Measurements from ENCODE around the gene TNNT2.

The TNNT2 gene

DNA sequence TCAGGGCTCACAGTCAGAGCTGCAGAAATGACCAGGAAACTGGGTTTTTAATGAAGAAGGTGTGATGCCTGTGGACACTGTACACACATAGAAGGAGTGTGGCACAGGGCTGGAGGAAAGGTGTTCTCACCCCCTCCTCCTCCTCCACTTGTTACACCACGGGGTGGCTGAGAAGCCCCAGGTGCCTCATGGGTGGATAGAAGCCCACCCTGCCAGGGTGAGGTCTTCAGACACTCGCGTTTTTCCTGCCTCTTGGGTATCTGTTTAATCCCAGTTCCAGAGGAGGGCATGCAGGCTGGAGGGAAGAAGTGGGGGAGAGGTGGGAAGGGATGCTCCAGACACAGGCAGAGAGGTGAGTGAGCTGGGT is 31.3 kb upstream of the TNNT2 start:
- no peak for FAIRE-seq
- TF ChIP-seq, protein P1, sequence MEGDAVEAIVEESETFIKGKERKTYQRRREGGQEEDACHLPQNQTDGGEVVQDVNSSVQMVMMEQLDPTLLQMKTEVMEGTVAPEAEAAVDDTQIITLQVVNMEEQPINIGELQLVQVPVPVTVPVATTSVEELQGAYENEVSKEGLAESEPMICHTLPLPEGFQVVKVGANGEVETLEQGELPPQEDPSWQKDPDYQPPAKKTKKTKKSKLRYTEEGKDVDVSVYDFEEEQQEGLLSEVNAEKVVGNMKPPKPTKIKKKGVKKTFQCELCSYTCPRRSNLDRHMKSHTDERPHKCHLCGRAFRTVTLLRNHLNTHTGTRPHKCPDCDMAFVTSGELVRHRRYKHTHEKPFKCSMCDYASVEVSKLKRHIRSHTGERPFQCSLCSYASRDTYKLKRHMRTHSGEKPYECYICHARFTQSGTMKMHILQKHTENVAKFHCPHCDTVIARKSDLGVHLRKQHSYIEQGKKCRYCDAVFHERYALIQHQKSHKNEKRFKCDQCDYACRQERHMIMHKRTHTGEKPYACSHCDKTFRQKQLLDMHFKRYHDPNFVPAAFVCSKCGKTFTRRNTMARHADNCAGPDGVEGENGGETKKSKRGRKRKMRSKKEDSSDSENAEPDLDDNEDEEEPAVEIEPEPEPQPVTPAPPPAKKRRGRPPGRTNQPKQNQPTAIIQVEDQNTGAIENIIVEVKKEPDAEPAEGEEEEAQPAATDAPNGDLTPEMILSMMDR (IDR thresholded peaks at IDR 0.05; ENCODE audit: insufficient read depth, missing control alignments): no peak
- no peak for DNase-seq (ENCODE audit: insufficient read length, low spot score)

DNA sequence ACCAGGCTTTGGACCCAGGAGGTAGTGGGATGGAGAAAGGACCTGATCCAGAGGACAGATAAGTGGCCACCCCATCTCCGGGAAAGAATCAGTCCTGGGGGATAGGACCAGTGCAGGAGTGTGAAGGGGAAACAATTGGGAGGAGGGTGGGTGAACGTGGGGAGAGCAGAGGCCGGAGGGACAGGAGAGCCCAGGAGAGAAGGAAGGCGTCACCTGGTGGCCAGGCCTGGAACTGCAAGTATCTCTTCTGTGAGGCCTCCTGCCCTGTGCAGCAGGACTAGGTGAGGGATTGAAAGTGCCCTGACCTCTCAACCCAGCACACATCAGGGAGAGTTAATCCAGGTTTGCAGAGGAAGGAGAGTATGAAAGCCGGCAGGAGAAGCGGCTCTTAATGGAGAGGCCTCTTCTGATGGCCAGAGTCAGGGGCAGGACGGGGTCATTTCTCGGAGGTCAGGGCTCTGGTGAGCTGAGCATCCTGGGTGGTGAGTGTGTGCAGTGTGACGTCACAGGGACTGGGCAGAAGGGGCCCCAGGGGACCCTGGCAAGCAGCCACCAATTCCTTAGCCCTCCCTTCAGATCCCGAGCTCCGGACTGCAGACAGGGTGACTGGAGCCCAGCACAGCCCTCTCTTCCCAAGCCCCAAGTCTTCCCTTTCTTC is 30.8 kb upstream of the TNNT2 start:
- DNase-seq (ENCODE audit: insufficient read length, low spot score): peak; percentile 98
- TF ChIP-seq, protein P1 (IDR thresholded peaks at IDR 0.05; ENCODE audit: insufficient read depth, missing control alignments): peak; percentile 96
- FAIRE-seq: peak; percentile 51

DNA sequence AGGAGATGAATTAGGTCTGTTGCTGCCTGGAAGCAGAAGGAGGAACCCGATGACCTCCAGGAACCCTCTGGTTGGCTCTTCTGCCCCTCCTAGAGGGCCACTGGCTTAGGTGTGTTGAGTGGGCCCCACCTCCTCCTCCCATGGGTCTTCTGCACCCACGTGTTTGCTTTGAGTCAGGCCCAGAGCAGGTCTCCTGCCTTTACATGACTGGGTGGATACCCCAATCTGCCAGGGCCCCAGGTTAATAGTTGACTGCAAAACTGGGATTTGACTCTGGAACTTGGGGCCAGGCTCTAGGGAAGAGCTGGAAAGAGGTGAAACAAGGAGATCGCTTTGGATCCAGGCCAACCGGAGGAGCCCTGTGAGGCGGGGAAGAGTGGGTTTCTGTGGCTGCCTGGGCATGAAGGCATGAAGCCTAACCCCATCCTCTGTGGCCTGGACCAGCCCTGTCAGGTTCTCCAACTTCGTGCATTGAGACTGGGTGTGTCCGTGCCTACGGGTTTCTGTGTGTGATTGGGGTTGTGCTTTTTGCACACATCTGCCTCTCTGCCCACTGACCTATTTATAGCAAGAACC is 29.4 kb upstream of the TNNT2 start:
- TF ChIP-seq, protein P1 (IDR thresholded peaks at IDR 0.05; ENCODE audit: insufficient read depth, missing control alignments): no peak
- FAIRE-seq: no peak
- no peak for DNase-seq (ENCODE audit: insufficient read length, low spot score)

- FAIRE-seq: no peak
These were observed 28.0 kb upstream of the TNNT2 start for GRCh38 chr1:201405484-201405831.

DNA sequence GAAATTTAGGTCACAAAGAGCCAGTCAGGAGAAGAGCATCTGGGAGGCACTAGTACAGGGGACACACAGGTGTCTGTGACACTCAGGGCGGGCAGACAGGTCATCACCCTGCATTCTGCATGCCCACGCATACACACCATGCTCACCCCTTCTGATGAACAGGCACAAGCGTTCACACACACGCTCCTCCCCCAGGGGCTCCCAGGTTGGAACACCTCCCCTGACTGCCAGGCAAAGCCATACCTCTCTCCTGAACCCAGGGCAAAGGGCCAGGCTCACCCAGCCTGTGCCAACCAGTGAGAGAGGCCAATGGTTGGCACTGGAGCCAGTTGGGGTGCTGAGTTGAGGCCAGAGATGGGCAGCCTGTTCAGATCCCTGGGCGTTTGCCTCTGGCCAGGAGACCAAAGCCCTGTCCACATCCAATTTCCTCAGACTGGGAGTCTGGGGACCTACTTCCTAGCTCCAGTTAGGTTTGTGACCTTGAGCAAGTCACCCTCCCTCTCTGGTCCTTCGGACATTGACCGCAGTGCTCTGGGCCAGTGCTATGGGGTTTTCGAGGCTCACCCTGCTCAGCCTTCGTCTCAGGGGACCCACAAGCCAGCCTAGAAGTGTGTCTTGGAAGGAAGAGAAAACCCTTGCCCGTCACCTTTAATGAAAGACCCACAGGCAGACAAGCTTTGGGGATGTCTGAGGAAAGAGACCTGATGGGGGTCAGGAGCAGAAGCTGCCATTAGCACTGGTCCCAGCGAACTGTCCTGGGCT is 27.4 kb upstream of the TNNT2 start:
- TF ChIP-seq, protein P1 (IDR thresholded peaks at IDR 0.05; ENCODE audit: insufficient read depth, missing control alignments): no peak
- FAIRE-seq: no peak
- DNase-seq (ENCODE audit: insufficient read length, low spot score): no peak

More at GRCh38 chr1:201405484-201405831, 28.0 kb upstream of the TNNT2 start:
- TF ChIP-seq, protein P1 (IDR thresholded peaks at IDR 0.05; ENCODE audit: insufficient read depth, missing control alignments): no peak
- no peak for DNase-seq (ENCODE audit: insufficient read length, low spot score)

DNA sequence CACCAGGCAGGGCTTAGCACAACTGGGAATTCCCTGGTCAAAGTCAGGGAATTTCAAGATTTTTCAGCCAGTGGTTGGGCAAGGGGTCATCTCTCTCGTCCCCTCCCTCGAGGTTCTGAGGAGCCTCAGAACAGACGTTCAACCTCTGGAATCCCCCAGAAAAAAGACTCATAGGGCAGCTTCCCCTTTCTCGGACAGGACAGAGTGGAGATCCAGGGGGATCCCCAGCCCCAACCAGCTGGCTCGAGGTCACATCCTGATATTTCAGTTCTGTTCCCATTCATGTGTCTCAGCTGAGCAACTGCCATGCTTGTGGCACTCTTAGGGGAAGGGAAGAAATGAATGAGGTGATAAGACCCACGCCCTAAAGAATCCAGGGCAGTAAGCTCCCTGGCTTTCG is 26.6 kb upstream of the TNNT2 start:
- TF ChIP-seq, protein P1 (IDR thresholded peaks at IDR 0.05; ENCODE audit: insufficient read depth, missing control alignments): no peak
- no peak for DNase-seq (ENCODE audit: insufficient read length, low spot score)
- FAIRE-seq: no peak

GRCh38 chr1:201403359-201403758 is 25.9 kb upstream of the TNNT2 start:
- TF ChIP-seq, protein P1 (IDR thresholded peaks at IDR 0.05; ENCODE audit: insufficient read depth, missing control alignments): no peak
- FAIRE-seq (no peak), DNase-seq (ENCODE audit: insufficient read length, low spot score) (no peak)
